ENCODE data around the gene TRIM36. TPM values are rescaled to one million over a fixed set of nuclear protein-coding genes. Genes with fewer than 3 reads are reported as not detected.

The TRIM36 gene
- total RNA-seq, 1 donor from 2014 or later, result 1.3 TPM

GRCh38 chr5:115109356-115109755, 60.4 kb downstream of the TRIM36 start:
- Mint-ChIP-seq H3K4me1 (no peaks in the 10 kb centered on the region), H3K9me3 (no peaks in the 10 kb centered on the region), H3K27ac (no peak overlapping the region), H3K27me3 (ENCODE audit: low read depth) (peaks cover 16% of the 10 kb centered on the region), H3K36me3 (no peaks in the 10 kb centered on the region), H3K4me3 (no peak overlapping the region)
- TF ChIP-seq CTCF (IDR thresholded peaks at IDR 0.05; ENCODE audit: unreplicated experiment), result no peak
- no peak for DNase-seq (ENCODE audit: low spot score in 2 of 2, unreplicated experiment in 2 of 2)

DNA sequence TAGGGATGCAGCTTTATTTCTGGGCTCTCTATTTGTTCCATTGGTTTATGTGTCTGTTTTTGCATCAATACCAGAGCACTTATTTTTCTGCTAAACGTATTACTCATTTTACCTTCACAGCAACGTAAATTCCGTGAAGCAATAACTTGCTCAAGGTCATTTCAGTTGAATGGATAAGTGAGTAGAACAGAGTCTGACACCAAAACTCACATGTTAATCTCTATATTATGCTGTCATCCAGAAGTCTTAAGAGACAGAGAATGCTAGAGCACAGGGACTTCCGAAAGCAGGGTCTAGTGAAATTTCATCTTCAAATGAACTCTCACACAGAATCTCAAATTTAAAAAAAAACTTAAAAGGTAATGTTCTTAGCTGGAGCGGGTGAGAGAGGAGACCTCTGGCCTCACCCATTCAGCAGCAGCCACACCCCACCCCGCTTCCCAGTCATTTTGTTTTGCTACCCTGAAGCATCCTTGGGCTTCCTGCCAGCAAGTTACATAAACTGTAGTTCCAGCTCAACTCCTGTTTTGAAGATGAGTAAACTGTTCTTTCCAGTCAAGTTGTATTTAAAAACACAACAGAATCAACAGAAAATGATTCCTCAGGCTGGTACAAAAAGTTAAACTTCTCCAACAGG, 69.3 kb downstream of the TRIM36 start:
- peaks cover 6% of the 10 kb centered on the region for H3K4me1 Mint-ChIP-seq
- H3K9me3 Mint-ChIP-seq, result peaks cover 6% of the 10 kb centered on the region
- no peak for TF ChIP-seq CTCF (IDR thresholded peaks at IDR 0.05; ENCODE audit: unreplicated experiment)
- DNase-seq (ENCODE audit: low spot score in 2 of 2, unreplicated experiment in 2 of 2), result no peak
- no peak overlapping the region for H3K4me3 Mint-ChIP-seq
- H3K27ac Mint-ChIP-seq, result no peak overlapping the region
- no peaks in the 10 kb centered on the region for H3K36me3 Mint-ChIP-seq
- peaks cover 1% of the 10 kb centered on the region for H3K27me3 Mint-ChIP-seq (ENCODE audit: low read depth)

DNA sequence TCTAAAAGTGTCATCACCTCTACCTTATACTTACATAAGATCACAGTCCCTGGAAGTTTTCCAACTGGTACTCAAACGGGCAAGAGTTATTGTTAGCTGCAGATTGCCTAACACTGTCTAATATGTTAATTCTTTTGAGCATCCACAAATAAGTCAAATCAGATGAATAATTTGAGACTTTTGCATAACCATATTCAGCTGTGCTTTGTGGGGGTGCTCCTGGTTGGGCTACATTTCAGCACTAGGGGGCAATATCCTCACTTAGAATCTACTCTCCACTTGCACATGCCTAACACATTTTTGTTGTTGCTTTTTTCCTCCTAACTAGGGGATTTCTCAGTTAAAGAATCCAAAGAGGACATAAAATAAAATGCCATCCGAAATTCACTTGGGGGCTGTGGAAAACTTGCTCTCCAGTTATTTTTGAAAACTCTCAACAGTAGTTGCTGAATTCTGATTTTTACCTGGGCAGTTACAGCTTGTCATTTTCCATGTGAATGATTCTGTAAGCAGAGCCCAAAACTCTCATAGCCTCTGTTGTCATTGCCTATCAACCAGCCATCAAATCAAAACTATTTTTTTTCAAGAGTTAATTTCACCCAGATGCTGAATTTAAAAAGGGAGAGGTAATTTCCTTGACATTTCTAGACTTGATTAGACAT, 71.5 kb downstream of the TRIM36 start:
- Mint-ChIP-seq H3K4me1 (peaks cover 6% of the 10 kb centered on the region), H3K27me3 (ENCODE audit: low read depth) (no peaks in the 10 kb centered on the region), H3K36me3 (no peaks in the 10 kb centered on the region), H3K27ac (no peak overlapping the region), H3K4me3 (no peak overlapping the region), H3K9me3 (peaks cover 4% of the 10 kb centered on the region)
- peak; percentile 42 for TF ChIP-seq CTCF (IDR thresholded peaks at IDR 0.05; ENCODE audit: unreplicated experiment)
- no peak for DNase-seq (ENCODE audit: low spot score in 2 of 2, unreplicated experiment in 2 of 2)

GRCh38 chr5:115097236-115097635, 72.5 kb downstream of the TRIM36 start:
- no peaks in the 10 kb centered on the region for H3K9me3 Mint-ChIP-seq
- H3K27me3 Mint-ChIP-seq (ENCODE audit: low read depth), result peaks cover 2% of the 10 kb centered on the region
- H3K27ac Mint-ChIP-seq, result no peak overlapping the region
- H3K4me1 Mint-ChIP-seq, result peaks cover 6% of the 10 kb centered on the region
- no peak overlapping the region for H3K4me3 Mint-ChIP-seq
- TF ChIP-seq CTCF (IDR thresholded peaks at IDR 0.05; ENCODE audit: unreplicated experiment), result no peak
- H3K36me3 Mint-ChIP-seq, result no peaks in the 10 kb centered on the region
- DNase-seq (ENCODE audit: low spot score in 2 of 2, unreplicated experiment in 2 of 2), result no peak

DNA sequence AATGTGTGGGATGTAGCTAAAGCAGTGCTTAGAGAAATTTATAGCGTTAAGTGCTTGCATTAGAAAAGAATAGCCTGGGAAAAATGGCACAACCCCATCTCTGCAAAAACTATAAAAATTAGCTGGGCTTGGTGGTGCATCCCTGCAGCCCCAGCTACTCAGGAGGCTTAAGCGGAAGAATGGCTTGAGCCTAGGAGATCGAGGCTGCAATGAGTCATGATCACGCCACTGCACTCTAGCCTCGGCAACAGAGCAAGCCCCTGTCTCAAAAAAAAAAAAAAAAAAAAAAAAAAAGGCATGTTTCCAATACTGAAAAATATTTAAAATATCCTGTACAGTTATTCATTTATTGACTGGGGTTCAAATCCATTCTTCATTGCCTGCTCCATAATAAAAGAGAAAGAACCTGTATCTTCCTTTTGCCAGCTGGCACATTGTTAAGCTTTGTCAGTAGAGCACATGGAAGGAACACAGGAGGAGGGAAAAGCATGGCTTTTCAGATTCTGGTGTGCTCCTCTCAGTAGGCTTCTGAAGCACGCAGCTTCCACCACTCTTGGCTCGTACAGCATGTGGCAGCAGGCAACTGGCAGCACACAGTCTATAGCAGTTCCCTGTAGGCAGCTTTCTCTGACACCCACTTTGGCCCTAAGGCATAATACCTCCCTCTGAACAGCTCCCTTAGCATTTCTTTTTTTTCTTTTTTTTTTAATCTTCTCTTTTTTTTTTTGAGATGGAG, 73.5 kb downstream of the TRIM36 start:
- no peak for DNase-seq (ENCODE audit: low spot score in 2 of 2, unreplicated experiment in 2 of 2)
- no peak overlapping the region for H3K27ac Mint-ChIP-seq
- H3K4me3 Mint-ChIP-seq, result no peak overlapping the region
- no peak for TF ChIP-seq CTCF (IDR thresholded peaks at IDR 0.05; ENCODE audit: unreplicated experiment)
- no peaks in the 10 kb centered on the region for H3K36me3 Mint-ChIP-seq
- H3K27me3 Mint-ChIP-seq (ENCODE audit: low read depth), result peaks cover 2% of the 10 kb centered on the region
- H3K9me3 Mint-ChIP-seq, result no peaks in the 10 kb centered on the region
- peaks cover 6% of the 10 kb centered on the region for H3K4me1 Mint-ChIP-seq

Data from mesothelial cell of epicardium (in vitro differentiated cells).